Stomach (tissue), 9 donors: ENCODE results near the gene PPP1R14C. TPM values are rescaled to one million over a fixed set of nuclear protein-coding genes. Genes with fewer than 3 reads are reported as not detected.

Experiments
- DNase-seq, 2 donors: peaks; one replicate each; pipeline versions ENCODE4 v3.0.0 to v3.0.0-alpha.2; 2013 to 2019
- H3K27ac ChIP-seq, 5 donors: fragments of 200-600 bp in 4 of 5; sonication (generic) in 4 of 5; one replicate each; pipeline ENCODE4 v1.5.1; 2013 to 2019; ENCODE audit warnings: mild to moderate bottlenecking in 1 of 5, moderate library complexity in 1 of 5
- H3K27me3 ChIP-seq, 3 donors: fragments of 200-600 bp; sonication (generic); one replicate each; pipeline ENCODE4 v1.5.1; 2017 to 2019; ENCODE audit warnings: mixed run types in 1 of 3
- H3K36me3 ChIP-seq, 4 donors: fragments of 200-600 bp; sonication (generic); 1 replicate in 3 of 4; 2 replicates in 1 of 4; pipeline ENCODE4 v1.5.1; 2016 to 2019
- H3K4me1 ChIP-seq, 4 donors: fragments of 200-600 bp; sonication (generic); one replicate each; pipeline ENCODE4 v1.5.1; 2016 to 2019
- H3K4me3 ChIP-seq, 4 donors: fragments of 200-600 bp; sonication (generic) in 3 of 4; one replicate each; pipeline ENCODE4 v1.5.1; 2016 to 2019; ENCODE audit warnings: mild to moderate bottlenecking in 1 of 4
- H3K9me3 ChIP-seq, 4 donors: fragments of 200-600 bp; sonication (generic); one replicate each; pipeline ENCODE4 v1.5.1; 2016 to 2019
- EP300 ChIP-seq: sonication (generic); formaldehyde crosslinking; IDR thresholded peaks from one replicate; pipeline ENCODE4 v1.6.1; 2017; ENCODE audit warnings: antibody characterized with exemption
- POLR2A ChIP-seq, 4 donors: fragments of 450-650 bp; IDR thresholded peaks; one replicate each; pipeline ENCODE4 v1.6.1; 2016; ENCODE audit warnings: antibody characterized with exemption in 4 of 4, control low read depth in 2 of 4, mild to moderate bottlenecking in 1 of 4, moderate library complexity in 1 of 4
- POLR2AphosphoS5 ChIP-seq, 3 donors: sonication (generic); formaldehyde crosslinking; IDR thresholded peaks; one replicate each; pipeline ENCODE4 v1.6.1; 2016; ENCODE audit warnings: antibody characterized with exemption in 3 of 3
- WGBS, 5 donors: extraction: QIAGEN DNeasy Blood & Tissue Kit in 3 of 5; methylation state at CpG; one replicate each; pipeline versions ENCODE4 v1.1.5 to v1.1.7; 2013 to 2018; 5-methylcytosine and 5-hydroxymethylcytosine counted together
- intact Hi-C: fragments of 100-400 bp; cut with DNase I; formaldehyde crosslinking; loops from one replicate; pipeline ENCODE4 v1.15.1; 2023; ENCODE audit warnings: low total_unique reads
- polyA plus RNA-seq, 3 donors: library from polyadenylated mRNA; stranded (reverse); fragments of 200-250 nt; gene quantifications; one replicate each; pipeline ENCODE4 v1.2.3, GENCODE V29; 2013
- total RNA-seq, 5 donors: library from RNA; depleted of rRNA; stranded (reverse); fragments of >200 nt; gene quantifications; one replicate each; pipeline versions ENCODE4 v1.1.0 to v1.2.3, GENCODE V29; 2014 to 2016
- TF ChIP-seq, protein P1 (sequence below), 7 experiments: fragments of 450-650 bp in 4 of 7; fragments of 200-600 bp in 3 of 7; sonication (generic) in 3 of 7; IDR thresholded peaks; one replicate each; pipeline ENCODE4 v1.5.1; 2016 to 2019; ENCODE audit warnings: antibody characterized with exemption in 7 of 7, control low read depth in 2 of 7, mild to moderate bottlenecking in 1 of 7
- donor health status: healthy with polysubstance abuse.
- donor health status: Bipolar disorder and iron deficiency.
- donor health status: healthy.

PPP1R14C gene
- total and polyA plus RNA-seq, 8 donors, result 0.25 to 13.8 (median 4.1) TPM; not detected in 3

DNA sequence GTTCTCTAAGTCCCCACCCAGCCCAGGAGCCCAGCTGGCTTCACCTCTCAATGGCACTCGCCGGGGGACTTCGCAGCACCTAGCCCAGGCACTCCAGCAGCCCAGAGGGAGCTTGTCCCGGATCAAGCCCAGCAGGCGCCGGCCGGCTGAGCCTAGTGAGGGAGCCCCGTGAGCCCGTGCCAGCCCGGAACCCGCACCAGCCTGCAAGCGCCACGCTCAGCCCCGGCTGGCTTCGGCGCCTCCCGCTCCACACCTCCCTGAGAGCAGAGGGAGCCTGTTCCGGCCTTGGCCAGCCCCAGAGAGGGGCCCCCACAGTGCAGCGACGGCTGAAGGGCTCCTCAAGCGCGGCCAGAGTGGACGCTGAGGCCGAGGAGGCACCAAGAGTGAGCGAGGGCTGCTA lies 27.1 kb upstream of the PPP1R14C start:
- Histone ChIP-seq H3K4me3 (no peak overlapping the region), H3K36me3 (no peaks in the 10 kb centered on the region), H3K27ac (no peak overlapping the region), H3K27me3 (peaks cover 0 to 13% (median 0%) of the 10 kb centered on the region in 3 donors), H3K4me1 (no peaks in the 10 kb centered on the region), H3K9me3 (no peaks in the 10 kb centered on the region)
- DNase-seq, result no peak
- TF ChIP-seq POLR2A (IDR thresholded peaks at IDR 0.05) (no peak), POLR2AphosphoS5 (IDR thresholded peaks at IDR 0.05) (no peak), EP300 (no peak)
- TF ChIP-seq, protein P1, sequence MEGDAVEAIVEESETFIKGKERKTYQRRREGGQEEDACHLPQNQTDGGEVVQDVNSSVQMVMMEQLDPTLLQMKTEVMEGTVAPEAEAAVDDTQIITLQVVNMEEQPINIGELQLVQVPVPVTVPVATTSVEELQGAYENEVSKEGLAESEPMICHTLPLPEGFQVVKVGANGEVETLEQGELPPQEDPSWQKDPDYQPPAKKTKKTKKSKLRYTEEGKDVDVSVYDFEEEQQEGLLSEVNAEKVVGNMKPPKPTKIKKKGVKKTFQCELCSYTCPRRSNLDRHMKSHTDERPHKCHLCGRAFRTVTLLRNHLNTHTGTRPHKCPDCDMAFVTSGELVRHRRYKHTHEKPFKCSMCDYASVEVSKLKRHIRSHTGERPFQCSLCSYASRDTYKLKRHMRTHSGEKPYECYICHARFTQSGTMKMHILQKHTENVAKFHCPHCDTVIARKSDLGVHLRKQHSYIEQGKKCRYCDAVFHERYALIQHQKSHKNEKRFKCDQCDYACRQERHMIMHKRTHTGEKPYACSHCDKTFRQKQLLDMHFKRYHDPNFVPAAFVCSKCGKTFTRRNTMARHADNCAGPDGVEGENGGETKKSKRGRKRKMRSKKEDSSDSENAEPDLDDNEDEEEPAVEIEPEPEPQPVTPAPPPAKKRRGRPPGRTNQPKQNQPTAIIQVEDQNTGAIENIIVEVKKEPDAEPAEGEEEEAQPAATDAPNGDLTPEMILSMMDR (IDR thresholded peaks at IDR 0.05), result no peak
- intact Hi-C loops, result no loop called here
- WGBS, 5 donors, result 93 to 97% (median 95%) methylated on average over 16 to 25 of the region's 25 CpGs

DNA sequence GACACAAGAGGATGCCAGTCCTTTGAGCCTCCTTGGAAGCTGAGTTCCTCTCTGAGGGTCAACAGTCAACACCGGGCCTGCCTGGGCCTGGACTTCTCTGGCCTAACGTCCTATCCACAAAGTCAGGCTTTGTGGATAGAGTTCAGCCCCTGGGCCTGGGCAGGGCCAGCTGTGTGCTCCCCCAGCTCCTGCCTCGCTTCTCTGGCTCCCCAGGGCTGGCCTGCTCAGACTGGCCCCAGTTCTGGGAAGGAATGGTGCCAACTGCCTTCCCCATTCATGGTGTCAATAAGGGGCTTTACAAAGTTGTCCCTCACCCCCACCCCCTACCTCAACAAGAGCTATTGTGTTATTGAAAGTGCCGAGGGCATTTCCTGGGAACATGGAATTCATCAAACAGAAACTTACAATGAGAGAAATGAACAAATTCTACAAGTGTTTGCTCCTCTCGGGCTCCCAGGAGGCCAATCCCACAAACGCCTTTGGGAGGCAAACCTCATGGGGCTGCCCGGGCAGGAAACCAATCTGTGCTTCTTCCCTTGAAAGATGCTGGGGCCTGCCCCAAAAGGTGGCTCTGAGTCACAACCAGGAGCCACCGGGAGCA lies 26.5 kb upstream of the PPP1R14C start:
- peak in 1 of 2 donors; percentile 34 for DNase-seq
- H3K4me1 ChIP-seq, result no peaks in the 10 kb centered on the region
- TF ChIP-seq, protein P1 (IDR thresholded peaks at IDR 0.05), result no peak
- TF ChIP-seq POLR2AphosphoS5 (IDR thresholded peaks at IDR 0.05) (no peak), POLR2A (IDR thresholded peaks at IDR 0.05) (no peak), EP300 (no peak)
- H3K36me3 ChIP-seq, result no peaks in the 10 kb centered on the region
- 66 to 83% (median 79%) methylated on average over 8 of the region's 8 CpGs for WGBS, 5 donors
- intact Hi-C loops, result no loop called here
- no peak overlapping the region for H3K4me3 ChIP-seq
- peaks cover 0 to 13% (median 0%) of the 10 kb centered on the region in 3 donors for H3K27me3 ChIP-seq
- no peak overlapping the region for H3K27ac ChIP-seq
- H3K9me3 ChIP-seq, result no peaks in the 10 kb centered on the region

DNA sequence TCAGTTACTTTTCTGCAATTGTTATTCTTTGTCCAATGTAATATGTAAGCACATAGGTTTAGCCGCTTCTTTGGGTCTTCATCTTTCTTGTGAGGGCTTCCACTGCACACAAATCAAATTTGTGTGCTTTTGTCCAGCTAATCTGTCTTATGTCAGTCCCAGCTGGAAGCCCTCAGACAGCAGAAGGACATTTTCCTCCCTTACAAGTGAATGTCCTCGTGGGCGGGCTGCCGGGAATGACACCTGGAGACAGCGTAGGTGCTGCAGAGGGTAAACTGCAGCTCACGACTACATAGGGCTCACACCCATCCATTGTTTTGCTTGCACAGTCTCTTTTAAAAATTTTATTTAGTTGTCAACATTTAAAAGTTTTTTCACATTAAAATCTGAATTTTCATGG lies 24.6 kb upstream of the PPP1R14C start:
- TF ChIP-seq, protein P1 (IDR thresholded peaks at IDR 0.05), result no peak
- TF ChIP-seq POLR2AphosphoS5 (IDR thresholded peaks at IDR 0.05) (no peak), POLR2A (IDR thresholded peaks at IDR 0.05) (no peak), EP300 (no peak)
- DNase-seq, result no peak
- H3K27me3 ChIP-seq, result peaks cover 0 to 10% (median 0%) of the 10 kb centered on the region in 3 donors
- 75 to 92% (median 84%) methylated on average over 6 of the region's 6 CpGs for WGBS, 5 donors
- no peak overlapping the region for H3K4me3 ChIP-seq
- H3K36me3 ChIP-seq, result no peaks in the 10 kb centered on the region
- no peak overlapping the region for H3K27ac ChIP-seq
- H3K9me3 ChIP-seq, result no peaks in the 10 kb centered on the region
- intact Hi-C loops, result no loop called here
- H3K4me1 ChIP-seq, result no peaks in the 10 kb centered on the region

DNA sequence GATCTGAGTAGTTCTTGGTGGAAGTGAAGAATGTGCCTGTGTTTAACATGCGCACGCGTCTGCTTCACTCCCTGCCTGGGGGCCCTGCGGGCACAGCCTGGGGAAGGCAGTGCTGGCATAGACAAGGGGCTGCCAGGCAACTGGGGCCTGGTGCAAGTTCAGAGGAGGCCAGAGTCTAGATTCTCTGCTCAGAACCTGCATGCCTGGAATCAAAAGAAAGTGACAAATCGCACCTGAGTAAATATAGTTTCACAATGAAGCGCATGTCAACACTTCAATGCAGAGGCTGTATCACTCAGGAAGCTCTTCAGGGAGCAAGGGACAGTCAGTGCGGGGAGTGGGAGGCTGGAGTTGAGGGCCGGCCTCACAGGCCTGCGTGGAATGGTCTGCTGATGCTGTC lies 24.2 kb upstream of the PPP1R14C start:
- peaks cover 0 to 5% (median 0%) of the 10 kb centered on the region in 3 donors for H3K27me3 ChIP-seq
- H3K4me3 ChIP-seq, result no peak overlapping the region
- WGBS, 5 donors, result 61 to 89% (median 67%) methylated on average over 9 of the region's 9 CpGs
- DNase-seq, result peak in 1 of 2 donors; percentile 46
- no peaks in the 10 kb centered on the region for H3K9me3 ChIP-seq
- no peaks in the 10 kb centered on the region for H3K36me3 ChIP-seq
- H3K27ac ChIP-seq, result no peak overlapping the region
- TF ChIP-seq, protein P1 (IDR thresholded peaks at IDR 0.05), result no peak
- TF ChIP-seq POLR2AphosphoS5 (IDR thresholded peaks at IDR 0.05) (no peak), EP300 (no peak), POLR2A (IDR thresholded peaks at IDR 0.05) (no peak)
- H3K4me1 ChIP-seq, result no peaks in the 10 kb centered on the region
- intact Hi-C loops, result no loop called here
